Measurements from ENCODE around the gene TMEM214.

DNA sequence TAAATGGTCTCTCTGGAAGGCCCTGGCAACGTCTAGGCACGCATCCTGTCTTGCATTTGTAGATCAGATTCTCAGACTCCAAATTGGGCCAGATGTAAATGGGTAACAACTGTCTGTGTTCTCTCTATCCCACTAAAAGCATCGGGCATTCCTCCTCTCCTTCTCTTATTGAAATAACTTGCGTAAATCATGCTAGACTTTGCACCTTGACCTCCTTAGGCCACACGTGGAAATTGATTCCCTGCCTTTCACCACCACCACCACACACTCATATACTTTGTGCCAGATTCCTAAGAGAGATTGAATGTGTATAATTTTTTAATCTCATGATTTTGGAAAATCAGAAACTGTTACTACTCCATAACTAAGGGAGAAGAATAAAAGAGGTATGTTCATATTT is 41.0 kb upstream of the TMEM214 start:
- TF ChIP-seq, protein P1, sequence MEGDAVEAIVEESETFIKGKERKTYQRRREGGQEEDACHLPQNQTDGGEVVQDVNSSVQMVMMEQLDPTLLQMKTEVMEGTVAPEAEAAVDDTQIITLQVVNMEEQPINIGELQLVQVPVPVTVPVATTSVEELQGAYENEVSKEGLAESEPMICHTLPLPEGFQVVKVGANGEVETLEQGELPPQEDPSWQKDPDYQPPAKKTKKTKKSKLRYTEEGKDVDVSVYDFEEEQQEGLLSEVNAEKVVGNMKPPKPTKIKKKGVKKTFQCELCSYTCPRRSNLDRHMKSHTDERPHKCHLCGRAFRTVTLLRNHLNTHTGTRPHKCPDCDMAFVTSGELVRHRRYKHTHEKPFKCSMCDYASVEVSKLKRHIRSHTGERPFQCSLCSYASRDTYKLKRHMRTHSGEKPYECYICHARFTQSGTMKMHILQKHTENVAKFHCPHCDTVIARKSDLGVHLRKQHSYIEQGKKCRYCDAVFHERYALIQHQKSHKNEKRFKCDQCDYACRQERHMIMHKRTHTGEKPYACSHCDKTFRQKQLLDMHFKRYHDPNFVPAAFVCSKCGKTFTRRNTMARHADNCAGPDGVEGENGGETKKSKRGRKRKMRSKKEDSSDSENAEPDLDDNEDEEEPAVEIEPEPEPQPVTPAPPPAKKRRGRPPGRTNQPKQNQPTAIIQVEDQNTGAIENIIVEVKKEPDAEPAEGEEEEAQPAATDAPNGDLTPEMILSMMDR (IDR thresholded peaks at IDR 0.05), result no peak
- TF ChIP-seq POLR2A (IDR thresholded peaks at IDR 0.05), result no peak
